Measurements from ENCODE around the gene PRDM11.

- no peak for TF ChIP-seq POLR2AphosphoS5 (IDR thresholded peaks at IDR 0.05)
- no peak for TF ChIP-seq EP300 (IDR thresholded peaks at IDR 0.05)
- TF ChIP-seq POLR2A (IDR thresholded peaks at IDR 0.05), result no peak
Observed at GRCh38 chr11:45279645-45280044, 133.2 kb downstream of the PRDM11 start.

All from stomach (tissue), 4 donors.